Upper lobe of left lung (tissue), 4 donors: Measurements from ENCODE around the gene COPS7B.

Experiments used
- CTCF ChIP-seq, 6 experiments: fragments of 450-650 bp in 4 of 6; fragments of 200-600 bp in 2 of 6; sonication (generic) in 2 of 6; IDR thresholded peaks; one replicate each; pipeline ENCODE4 v1.5.1; 2016 to 2019; ENCODE audit warnings: antibody characterized with exemption in 6 of 6
- POLR2A ChIP-seq, 4 donors: fragments of 450-650 bp; IDR thresholded peaks; one replicate each; pipeline ENCODE4 v1.5.1; 2016 to 2017; ENCODE audit warnings: antibody characterized with exemption in 4 of 4, mild to moderate bottlenecking in 2 of 4
- POLR2AphosphoS5 ChIP-seq, 2 donors: sonication (generic); formaldehyde crosslinking; IDR thresholded peaks; one replicate each; pipeline ENCODE4 v1.5.1; 2017; ENCODE audit warnings: antibody characterized with exemption in 2 of 2

DNA sequence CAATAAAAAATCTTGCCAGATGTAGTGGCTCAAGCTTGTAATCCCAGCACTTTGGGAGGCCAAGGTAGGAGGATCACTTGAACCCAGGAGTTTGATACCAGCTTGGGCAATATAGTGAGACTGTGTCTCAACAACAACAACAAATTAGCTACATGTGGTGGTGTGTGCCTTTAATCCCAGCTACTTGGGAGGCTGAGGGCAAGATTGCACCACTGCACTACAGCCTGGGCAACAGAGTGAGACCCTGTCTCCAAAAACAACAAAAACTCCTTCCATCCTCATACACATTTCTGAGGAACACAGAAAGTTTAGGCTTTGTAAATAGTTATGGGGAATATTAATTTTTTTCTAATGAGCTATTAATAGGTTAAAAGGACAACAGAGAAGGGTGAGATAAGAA lies 22.1 kb upstream of the COPS7B start:
- TF ChIP-seq CTCF (IDR thresholded peaks at IDR 0.05) (no peak), POLR2AphosphoS5 (IDR thresholded peaks at IDR 0.05) (no peak), POLR2A (IDR thresholded peaks at IDR 0.05) (no peak)
